Skin of body (tissue), 2 donors: ENCODE results near the gene ARHGAP26. TPM values are rescaled to one million over a fixed set of nuclear protein-coding genes. Genes with fewer than 3 reads are reported as not detected.

Experiments
- DNase-seq: peaks from one replicate; lab custom pipeline; 2025; lab: John Stamatoyannopoulos, UW
- total RNA-seq: library from RNA; depleted of rRNA; stranded (reverse); fragments of >200 nt; gene quantifications from one replicate; pipeline ENCODE4 v1.2.3, GENCODE V29; 2014

The ARHGAP26 gene
- total RNA-seq, 1 donor from 2014 or later = 40.6 TPM

DNA sequence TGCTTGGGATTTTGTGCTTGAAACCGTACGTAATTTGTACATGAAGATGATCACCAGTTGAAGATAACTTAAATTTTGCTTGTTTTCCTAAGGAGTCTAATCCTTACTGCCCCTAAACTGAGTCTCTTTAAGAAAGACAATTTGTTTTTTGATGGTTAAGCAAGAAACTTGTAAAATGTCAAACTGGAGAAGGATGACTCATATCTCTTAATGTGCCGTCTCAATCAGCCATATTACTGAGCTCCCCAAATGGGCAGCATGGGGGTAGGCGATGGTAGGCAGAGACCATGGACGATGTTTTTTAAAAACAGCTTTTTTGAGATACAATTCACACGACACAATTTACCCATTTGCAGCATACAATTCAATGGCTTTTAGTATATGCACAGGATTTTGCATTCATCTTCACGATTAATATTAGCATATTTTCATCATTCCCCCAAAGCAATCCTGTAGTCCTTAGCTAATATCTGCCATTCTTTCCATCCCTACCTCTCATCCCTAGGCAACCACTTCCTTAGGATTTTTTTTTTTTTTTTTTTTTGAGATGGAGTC is 14.3 kb downstream of the ARHGAP26 start:
- DNase-seq = no peak

DNA sequence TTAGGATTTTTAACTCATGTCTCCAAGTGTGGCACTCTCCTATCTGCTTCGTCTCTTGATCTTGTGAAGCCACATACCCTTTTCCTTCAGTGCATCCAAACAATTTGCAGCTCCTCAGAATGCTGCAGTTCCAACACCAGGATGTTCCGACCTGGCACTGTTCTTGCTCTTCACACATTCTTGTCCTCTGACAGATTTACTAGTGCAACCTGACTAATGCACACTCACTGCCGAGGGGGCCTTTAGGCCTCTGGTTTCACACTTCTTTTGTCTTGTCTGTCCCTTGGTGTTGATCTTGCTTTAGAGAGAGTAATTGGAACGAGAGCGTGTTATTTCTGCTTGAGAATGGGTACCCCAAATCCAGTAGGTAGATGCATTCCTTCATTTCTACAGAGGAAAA is 15.0 kb downstream of the ARHGAP26 start:
- no peak for DNase-seq

DNA sequence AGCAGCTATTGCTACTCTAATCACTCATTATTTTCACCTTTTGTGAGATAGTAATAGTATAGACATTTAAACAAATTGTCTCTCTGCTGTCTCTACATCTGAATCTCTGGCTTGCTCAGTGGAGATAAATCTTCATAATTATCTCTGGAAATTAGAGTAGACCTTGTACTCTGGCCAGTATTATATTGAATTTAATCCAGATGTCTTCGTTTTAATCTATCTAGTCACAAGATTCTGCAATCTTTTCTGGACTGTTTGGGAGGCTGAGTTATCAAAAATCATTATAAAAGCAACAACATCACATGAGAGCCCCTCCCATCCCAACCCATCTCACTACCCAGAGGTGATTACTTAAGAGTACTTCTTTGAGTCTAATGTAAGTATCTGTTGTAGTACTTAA is 19.0 kb downstream of the ARHGAP26 start:
- DNase-seq = peak; percentile 38

DNA sequence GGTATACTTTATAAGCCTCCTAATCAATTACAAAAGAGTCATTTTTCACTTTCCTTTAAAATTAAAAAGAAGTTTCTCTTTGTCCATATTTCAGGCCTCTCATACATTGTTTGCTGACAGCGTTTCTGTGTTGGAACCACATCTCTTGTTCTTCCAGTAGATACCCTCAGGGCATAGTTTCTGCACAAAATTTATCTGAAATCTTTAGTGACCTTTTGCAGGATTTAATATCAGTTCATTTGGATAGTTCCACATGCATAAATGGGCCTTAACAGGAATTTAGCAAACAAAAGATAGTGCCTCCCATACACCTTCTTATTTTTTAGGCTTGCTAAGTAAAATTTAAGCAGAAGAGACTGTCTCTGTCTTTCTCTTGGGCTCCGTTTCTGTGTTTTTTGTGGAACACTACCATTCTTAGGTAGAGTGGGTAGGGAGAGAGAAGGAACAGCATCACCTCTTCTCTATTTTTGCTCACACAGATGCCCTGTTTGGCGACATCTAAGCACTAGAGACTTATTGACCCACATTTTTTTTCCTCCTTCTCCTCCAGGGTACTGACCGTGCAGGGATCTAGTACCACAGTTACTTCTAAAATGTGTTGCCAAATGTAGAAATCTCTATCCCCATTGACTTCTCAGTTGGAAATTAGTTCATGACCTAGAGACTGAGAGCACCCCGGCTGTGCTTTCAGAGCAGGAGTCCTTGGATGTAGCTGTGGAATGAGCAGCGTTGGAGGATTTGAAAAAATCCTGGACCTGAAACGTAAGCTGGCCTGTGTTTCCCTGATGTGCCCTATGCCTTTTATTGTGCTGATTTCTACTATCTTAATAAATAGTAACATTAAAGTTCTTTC is 22.1 kb downstream of the ARHGAP26 start:
- no peak for DNase-seq

DNA sequence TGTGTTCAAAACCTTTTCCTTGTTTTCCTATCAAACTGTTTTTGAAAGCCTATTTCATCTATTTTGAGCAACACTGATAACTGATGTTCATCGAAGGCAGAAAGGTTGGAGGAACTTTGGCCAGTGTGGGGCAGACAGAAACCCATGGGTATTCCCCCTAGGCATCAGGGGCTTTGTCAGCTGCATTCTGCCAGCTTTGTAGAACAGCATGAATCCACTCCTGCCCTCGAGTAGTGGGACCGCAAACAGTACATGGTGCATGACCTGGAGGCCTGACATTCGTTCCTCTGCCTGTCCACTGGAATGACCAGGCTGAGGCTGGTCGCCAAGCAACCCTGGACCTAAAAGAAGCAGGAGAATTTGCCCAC is 22.7 kb downstream of the ARHGAP26 start:
- DNase-seq = no peak

DNA sequence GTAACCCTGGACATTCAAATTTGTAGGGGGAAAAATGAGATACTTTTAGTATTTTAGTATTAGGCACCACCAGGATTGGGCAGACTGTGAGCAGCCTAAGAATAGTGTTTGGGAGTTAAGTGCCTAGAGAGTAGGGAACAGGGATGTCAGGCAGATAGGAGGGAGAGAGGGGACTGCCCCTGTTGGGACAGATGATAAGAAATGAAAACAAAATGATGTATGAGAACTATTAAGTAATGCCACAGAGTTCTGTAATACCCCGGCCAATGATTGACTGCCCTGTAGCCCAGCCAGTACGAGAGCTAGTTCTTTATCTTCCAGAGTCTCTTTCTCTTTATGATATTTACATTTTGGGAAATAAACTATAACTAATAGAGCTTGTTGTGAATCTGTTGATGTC is 24.4 kb downstream of the ARHGAP26 start:
- no peak for DNase-seq

DNA sequence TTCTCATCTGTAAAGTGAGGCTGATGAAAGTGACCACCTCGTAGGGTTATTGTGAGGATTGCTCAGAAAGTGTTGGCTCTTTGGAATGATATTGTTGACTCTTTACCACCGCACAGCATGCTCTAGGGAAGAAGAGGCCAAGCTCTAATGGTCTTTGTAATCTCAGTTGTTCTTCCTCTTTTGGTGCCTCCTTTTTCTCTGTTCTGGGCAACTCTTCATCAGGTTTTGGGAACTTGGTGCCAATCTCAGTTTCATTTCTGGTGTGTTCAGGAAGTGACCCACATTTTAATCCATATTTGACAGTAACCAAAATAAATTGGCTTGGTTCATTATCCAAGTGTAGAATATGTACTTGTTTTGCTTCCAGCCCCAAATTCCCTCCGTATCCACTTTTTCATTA is 25.1 kb downstream of the ARHGAP26 start:
- DNase-seq = no peak

DNA sequence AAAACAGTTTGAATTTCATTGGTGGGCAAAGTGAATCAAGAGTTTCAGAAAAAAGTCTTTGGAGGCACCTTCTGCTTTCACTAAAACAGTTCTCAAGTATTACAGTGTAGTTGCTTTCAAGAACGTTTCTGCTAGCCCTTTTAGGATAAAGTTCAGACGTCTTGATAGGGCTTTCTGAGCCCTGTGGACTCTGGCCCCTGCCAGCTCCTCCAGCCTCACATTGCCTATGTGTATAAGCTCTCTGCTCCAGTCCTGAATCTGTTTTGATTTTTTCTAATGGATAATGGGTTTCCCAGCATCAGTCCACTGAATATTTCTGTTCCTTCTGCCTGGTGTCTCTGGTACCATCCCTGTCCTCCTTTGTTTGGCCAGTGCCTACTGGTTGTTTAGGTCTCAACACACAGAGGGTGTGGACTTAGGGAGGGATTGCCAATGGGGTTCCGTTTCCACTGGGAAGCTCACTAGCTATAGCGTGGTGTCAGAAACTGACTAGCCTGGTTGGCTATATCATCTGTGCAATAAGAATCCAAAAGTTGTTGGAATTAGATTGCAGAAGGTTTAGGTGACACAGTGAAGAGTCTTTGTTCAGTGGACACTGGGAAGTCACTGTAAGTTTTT is 26.4 kb downstream of the ARHGAP26 start:
- DNase-seq = no peak

DNA sequence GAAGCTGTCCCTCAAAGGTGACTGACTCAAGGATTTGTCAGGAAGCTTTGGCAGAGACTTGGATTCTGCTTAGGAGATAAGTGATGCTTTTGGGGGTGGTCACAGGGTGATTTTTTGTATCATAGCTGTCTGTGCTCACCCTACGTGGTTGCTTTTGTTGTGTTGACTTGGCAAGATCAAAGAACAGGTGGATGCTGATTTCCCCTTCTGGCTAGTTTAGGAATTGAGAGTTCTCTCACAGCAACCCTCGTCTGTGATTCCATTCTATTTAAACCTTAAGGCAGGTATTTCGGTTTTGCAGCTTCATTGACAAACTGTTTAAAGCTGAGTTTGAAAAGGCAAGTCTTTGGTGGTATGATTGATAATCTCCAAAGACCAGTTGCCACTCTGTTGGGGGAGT is 27.2 kb downstream of the ARHGAP26 start:
- DNase-seq = no peak

DNA sequence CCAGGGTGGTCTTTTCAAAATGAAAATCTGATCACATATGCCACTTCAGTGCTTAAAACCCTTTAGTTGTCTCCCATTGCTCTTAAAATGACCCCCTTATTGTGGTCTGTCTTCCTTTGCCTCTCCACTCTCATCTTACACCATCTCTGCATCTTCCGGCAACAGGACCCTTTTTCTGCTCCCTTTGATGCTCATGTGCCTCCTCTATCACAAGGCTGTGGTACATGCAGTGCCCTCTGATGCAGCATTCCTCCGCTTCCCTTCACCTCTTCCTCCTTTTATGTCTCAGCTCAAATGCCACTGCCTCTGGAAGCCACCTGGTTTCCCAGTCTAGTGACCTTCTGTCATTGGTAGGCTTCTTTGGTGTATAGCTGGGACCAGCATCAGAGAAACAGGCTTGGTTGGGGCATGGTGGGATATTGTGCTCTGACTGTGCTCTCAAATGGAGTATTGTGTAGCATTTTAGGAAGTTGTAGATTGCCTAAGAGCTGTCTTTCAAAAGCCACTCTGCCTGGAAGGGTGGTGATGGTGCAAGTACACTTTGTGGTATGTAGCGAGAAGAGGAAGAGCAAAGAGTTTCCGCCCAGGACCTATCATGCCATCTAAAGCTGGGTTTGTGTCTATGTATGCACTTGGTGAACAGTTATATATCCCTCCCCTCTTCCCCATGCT is 28.1 kb downstream of the ARHGAP26 start:
- DNase-seq = no peak

DNA sequence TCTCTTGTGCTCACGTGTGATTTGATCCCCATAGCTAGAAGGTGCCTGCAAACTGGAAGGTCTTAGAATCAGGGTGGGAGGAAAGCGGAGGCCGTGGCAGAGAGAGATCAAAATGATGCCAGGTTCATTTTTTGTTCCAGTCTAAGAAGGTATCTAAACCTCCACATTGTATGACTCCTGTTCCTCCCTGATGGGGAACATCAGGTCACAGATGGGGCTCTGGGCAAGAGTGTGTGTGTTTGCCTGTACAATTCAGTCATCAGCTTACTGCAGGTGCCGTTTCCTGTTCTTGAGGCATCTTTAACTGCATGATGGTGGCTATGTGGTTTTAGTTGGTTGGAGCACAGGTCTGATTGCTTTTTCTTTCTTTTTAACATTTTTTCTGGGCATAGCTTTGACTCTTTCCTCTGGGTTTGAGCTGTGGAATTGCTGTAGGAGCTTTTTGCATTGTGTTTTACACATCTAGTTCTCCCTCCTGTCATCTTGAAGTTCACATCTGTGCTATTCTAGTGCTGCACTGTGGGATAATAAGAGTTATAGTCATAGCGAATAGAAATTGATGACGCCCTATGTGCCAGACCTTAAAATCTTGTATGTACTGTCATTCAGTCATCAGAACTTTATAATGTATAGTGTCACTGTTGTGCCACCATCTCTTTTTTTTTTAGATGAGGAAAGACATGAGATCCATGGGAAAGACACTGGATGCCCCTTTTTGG is 30.8 kb downstream of the ARHGAP26 start:
- DNase-seq = no peak

DNA sequence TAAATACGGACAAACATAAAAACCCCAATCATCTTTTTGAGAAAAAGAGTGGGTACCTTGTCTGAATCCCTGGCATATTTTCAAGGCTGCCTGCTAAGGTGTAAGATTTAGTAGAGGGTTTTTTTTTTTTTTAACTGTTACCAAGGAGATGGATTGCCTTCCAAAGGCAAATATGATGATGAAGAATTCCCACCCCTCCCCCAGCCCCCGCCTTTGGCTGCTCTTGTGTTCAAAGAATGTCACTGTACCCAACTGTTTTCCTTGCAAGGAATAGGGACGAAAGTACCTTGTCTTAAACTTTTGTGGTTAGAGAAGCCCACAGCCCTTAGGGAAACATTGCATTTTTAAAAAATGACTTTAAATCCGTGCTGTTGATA is 31.3 kb downstream of the ARHGAP26 start:
- no peak for DNase-seq

DNA sequence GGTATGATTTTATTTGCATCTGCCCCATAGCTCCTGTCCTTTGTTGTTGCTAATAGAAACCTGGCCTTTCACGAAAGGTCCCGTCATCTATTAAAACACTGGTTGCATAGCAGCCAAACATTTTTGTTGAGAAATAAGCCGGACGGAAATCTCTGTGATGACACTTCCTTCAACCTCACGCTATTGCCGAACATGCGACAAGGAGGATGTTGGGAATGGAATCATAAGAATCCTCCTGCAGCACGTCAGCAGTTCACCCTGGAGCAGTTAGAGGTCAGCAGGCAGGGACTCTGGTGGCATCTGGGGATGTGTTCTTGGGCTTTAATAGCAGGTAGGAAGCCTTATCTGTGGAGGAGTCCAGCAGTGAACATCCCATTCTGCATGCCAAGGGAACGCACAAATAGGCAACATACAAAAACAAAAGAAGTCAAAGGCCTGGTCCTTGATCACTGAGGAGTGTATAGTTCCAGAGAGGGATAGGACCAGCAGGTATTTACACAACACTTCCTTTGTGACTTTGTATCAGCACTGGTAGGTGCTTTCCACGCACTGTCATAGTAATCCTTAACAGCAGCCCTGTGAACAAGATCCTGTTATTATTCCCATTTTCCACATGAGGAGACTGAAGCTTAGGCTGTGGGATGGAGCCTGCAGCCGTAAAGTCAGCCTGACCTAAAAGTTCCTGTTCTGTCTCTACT is 33.4 kb downstream of the ARHGAP26 start:
- DNase-seq = peak; percentile 62

DNA sequence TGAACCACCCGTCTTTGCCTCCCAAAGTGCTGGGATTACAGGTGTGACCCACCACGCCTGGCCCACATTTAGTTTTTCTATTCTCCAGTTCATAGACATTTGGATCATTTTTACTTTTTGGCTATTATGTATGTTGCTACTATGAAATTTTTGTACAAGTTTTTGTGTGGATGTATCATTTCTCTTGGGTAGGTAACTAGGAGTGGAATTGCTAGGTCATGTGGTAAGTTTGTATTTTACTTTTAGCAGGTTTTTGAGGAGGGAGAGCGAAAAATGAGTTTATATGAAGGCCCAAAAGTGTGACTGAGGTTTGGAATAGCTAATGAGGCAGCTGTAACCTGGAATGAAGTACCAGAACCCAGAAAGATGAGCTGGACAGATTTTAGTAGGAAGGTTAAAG is 35.2 kb downstream of the ARHGAP26 start:
- DNase-seq = no peak

DNA sequence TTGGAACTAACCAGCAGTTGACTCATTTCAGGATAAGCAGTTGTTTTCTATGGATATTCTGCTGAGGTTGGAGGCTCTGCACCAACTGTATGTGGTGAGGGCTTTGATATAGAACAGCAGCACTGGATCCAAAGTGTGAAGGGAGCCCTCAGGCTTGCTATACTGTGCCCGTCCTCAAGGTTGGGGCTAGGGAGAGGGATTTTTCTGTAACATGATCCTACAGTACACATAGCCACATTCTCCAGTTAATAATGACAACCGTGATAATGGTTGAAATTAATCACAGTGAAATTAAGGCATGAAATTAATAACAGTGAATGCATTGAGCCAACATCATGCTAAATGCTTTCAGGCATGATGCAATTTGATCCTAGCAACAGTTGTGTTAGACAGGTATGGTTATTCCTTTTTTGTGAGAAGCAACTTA is 36.7 kb downstream of the ARHGAP26 start:
- DNase-seq = no peak

DNA sequence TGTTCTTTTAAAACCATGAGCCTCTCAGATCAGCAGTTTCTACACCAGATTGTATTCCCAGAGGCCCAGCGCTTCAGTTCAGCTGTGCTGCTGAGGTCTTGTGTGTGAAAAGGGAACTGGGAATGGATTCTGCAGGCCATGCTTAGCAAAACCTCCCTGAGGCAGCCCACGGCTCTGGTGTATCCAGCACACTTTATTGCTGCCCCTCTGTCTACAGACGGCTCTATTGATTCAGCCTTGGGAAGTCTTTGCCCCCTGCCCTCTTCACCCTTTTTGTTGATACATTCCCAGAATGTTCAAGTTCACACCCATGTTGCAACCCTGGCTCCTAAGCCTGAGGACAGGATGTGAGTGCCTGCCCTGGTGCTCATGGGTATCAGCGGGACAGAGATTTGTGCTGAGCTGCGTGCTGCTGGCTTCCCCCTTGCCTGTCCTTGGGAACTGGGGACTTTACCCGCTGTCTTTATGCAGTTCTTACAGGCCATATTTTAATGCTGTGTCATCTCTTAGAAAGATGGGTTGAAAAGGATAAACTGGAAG is 37.3 kb downstream of the ARHGAP26 start:
- DNase-seq = no peak

DNA sequence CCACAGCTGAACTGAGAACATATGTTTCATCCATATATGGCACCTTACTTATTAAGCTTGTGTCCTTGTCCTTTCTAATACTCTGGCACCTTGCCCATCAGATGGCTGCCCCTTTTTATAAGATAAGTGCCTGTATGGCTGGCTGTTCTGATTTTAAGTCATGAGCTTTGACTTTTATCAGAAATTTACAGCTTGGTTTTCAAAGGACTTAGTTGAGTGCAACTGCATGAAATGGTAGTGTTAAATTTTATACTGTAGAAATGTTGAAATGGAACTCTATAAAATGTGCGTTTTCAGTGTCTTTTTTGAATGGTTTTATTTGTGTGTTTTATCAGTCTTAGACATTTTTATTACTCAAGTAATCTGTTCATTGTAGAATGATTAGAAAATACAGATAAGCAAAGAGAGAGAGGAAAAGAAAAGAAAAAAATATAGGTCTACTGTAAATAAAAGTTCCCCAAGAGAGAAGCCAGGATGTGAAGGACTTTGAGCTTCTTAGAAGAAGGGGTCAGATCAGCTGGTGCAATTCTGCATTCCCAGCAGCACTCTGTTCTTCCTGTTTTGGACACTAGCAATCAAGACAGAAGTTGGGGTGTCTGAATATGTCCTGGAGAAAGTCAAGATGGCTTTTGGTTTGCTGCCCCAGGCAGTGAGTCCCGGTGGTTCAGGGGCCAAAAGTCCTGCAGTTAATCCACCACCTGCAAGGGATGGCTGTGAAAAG is 38.9 kb downstream of the ARHGAP26 start:
- DNase-seq = no peak

DNA sequence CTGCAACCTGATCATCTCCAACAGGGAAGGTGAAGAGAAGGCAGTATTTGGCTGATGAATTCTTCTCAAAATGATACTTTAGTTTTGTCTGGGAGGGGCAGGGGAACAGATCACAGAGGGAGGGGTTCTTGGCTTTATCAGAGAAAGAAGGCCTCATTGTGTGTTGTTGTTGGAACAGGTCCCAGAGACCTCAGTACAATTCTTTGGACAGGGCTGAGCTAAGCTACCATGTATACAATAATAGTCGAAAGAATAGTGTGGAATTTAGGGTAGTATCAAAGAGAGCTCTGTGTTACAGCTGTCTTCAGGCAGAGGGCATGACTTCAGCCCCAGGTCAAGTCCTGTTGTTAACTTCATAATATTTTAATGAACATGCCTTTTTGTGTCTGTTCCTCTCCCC is 39.9 kb downstream of the ARHGAP26 start:
- no peak for DNase-seq

DNA sequence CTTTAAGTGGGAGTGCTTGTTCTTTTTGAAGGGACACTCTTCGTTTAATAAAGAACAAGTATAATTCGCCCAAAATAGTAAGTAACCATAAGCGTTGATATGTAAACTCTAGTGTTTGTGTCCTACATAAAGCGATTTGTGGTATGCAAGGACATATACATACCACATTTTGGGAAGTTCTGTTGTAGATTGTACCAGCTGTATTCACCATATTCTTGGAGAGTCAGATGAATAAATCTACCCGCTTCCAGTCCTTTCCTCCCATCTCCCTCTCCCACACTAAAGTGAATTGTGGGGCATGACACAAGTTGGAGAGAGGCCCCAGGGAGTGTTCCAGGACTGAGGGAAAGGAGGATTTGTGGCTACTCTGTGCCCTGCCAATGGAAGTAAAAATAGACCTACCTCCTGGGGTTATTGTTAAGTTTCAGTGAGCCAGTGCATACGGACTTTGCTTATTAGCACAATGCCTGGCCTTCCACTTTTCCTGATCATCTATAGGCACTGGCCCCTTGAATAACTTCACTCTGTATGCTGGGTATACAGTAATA is 40.6 kb downstream of the ARHGAP26 start:
- DNase-seq = no peak
